WTC11 (cell line): ENCODE results near the gene OR5K3.

Experiments used
- IRF2 ChIP-seq: sonication (generic); formaldehyde crosslinking; IDR thresholded peaks from 2 replicates; pipeline ENCODE4 v1.8.0; 2022; ENCODE audit warnings: low read depth, missing genetic modification reagents, borderline replicate concordance
- SP1 ChIP-seq: sonication (generic); formaldehyde crosslinking; conservative IDR thresholded peaks from 2 replicates; pipeline ENCODE4 v1.8.1; 2022; ENCODE audit warnings: missing genetic modification reagents
- ZNF121 ChIP-seq: sonication (generic); formaldehyde crosslinking; IDR thresholded peaks from 2 replicates; pipeline ENCODE4 v1.8.0; 2023; ENCODE audit warnings: missing genetic modification reagents
- TF ChIP-seq, protein P1 (sequence below): sonication (generic); formaldehyde crosslinking; IDR thresholded peaks from 2 replicates; pipeline ENCODE4 v1.8.1; 2022; ENCODE audit warnings: low read depth, missing genetic modification reagents, borderline replicate concordance
- TF ChIP-seq, protein P2 (sequence below): fragments of 200-600 bp; IDR thresholded peaks from 2 replicates; pipeline ENCODE4 v1.8.0; 2022; ENCODE audit warnings: antibody characterized with exemption

- TF ChIP-seq SP1 (CRISPR knock-in tag) (no peak), ZNF121 (CRISPR knock-in tag) (no peak), IRF2 (CRISPR knock-in tag) (no peak)
- TF ChIP-seq, protein P1, sequence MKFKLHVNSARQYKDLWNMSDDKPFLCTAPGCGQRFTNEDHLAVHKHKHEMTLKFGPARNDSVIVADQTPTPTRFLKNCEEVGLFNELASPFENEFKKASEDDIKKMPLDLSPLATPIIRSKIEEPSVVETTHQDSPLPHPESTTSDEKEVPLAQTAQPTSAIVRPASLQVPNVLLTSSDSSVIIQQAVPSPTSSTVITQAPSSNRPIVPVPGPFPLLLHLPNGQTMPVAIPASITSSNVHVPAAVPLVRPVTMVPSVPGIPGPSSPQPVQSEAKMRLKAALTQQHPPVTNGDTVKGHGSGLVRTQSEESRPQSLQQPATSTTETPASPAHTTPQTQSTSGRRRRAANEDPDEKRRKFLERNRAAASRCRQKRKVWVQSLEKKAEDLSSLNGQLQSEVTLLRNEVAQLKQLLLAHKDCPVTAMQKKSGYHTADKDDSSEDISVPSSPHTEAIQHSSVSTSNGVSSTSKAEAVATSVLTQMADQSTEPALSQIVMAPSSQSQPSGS (CRISPR knock-in tag), result no peak
- TF ChIP-seq, protein P2, sequence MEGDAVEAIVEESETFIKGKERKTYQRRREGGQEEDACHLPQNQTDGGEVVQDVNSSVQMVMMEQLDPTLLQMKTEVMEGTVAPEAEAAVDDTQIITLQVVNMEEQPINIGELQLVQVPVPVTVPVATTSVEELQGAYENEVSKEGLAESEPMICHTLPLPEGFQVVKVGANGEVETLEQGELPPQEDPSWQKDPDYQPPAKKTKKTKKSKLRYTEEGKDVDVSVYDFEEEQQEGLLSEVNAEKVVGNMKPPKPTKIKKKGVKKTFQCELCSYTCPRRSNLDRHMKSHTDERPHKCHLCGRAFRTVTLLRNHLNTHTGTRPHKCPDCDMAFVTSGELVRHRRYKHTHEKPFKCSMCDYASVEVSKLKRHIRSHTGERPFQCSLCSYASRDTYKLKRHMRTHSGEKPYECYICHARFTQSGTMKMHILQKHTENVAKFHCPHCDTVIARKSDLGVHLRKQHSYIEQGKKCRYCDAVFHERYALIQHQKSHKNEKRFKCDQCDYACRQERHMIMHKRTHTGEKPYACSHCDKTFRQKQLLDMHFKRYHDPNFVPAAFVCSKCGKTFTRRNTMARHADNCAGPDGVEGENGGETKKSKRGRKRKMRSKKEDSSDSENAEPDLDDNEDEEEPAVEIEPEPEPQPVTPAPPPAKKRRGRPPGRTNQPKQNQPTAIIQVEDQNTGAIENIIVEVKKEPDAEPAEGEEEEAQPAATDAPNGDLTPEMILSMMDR, result no peak
Measured at GRCh38 chr3:98359250-98359649, 31.2 kb upstream of the OR5K3 start.
